Esophagus squamous epithelium (tissue), 5 donors: Measurements from ENCODE around the gene TXN2. TPM values are rescaled to one million over a fixed set of nuclear protein-coding genes. Genes with fewer than 3 reads are reported as not detected.
A peak's percentile ranks its signal among the peaks of the same experiment; 100 is the strongest.

Source experiments
- DNase-seq: peaks from one replicate; lab custom pipeline; 2025; lab: John Stamatoyannopoulos, UW
- H3K27ac ChIP-seq, 4 donors: fragments of 200-600 bp; sonication (generic); one replicate each; pipeline ENCODE4 v1.5.1; 2016 to 2019; ENCODE audit warnings: mild to moderate bottlenecking in 1 of 4
- H3K27me3 ChIP-seq, 4 donors: fragments of 200-600 bp; sonication (generic); 1 replicate in 3 of 4; 2 replicates in 1 of 4; pipeline versions ENCODE4 v1.5.1 to v1.6.0; 2017 to 2021; ENCODE audit warnings: antibody characterized with exemption in 1 of 4
- H3K36me3 ChIP-seq, 3 donors: fragments of 200-600 bp; sonication (generic); one replicate each; pipeline ENCODE4 v1.5.1; 2016 to 2019
- H3K4me1 ChIP-seq, 3 donors: fragments of 200-600 bp; sonication (generic); one replicate each; pipeline ENCODE4 v1.5.1; 2017 to 2019
- H3K4me3 ChIP-seq, 4 donors: fragments of 200-600 bp; sonication (generic); 1 replicate in 3 of 4; 2 replicates in 1 of 4; pipeline ENCODE4 v1.5.1; 2016 to 2019; ENCODE audit warnings: mild to moderate bottlenecking in 2 of 4, moderate library complexity in 1 of 4
- H3K9me3 ChIP-seq, 3 donors: fragments of 200-600 bp; sonication (generic); one replicate each; pipeline ENCODE4 v1.5.1; 2016 to 2019
- CTCF ChIP-seq, 6 experiments: fragments of 450-650 bp in 4 of 6; fragments of 200-600 bp in 2 of 6; sonication (generic) in 2 of 6; IDR thresholded peaks; one replicate each; pipeline ENCODE4 v1.5.1; 2016 to 2019; ENCODE audit warnings: antibody characterized with exemption in 6 of 6, mild to moderate bottlenecking in 4 of 6, moderate library complexity in 4 of 6
- POLR2A ChIP-seq, 4 donors: fragments of 450-650 bp; IDR thresholded peaks; one replicate each; pipeline ENCODE4 v1.6.1; 2017; ENCODE audit warnings: antibody characterized with exemption in 4 of 4, mild to moderate bottlenecking in 4 of 4, moderate library complexity in 3 of 4
- WGBS, 2 donors: methylation state at CpG; one replicate each; pipeline ENCODE4 v1.1.5; 2018; 5-methylcytosine and 5-hydroxymethylcytosine counted together
- intact Hi-C: fragments of 100-400 bp; cut with DNase I; formaldehyde crosslinking; loops from one replicate; pipeline ENCODE4 v1.15.0; 2022
- total RNA-seq, 4 donors: library from RNA; depleted of rRNA; stranded (reverse); fragments of >200 nt; gene quantifications; one replicate each; pipeline ENCODE4 v1.1.0, GENCODE V29; 2016
- donor health status: DM: yes; HTN: yes; CAD: no.

The TXN2 gene
- total RNA-seq, 4 donors from 2014 or later = 58.4 to 88.4 (median 72.3) TPM

GRCh38 chr22:36486619-36487384, 5.4 kb upstream of the TXN2 start:
- peaks cover 0 to 7% (median 6%) of the 10 kb centered on the region in 3 donors for H3K9me3 ChIP-seq
- no peaks in the 10 kb centered on the region for H3K27me3 ChIP-seq
- DNase-seq = no peak
- no peak overlapping the region for H3K4me3 ChIP-seq
- peaks cover 2 to 36% (median 4%) of the 10 kb centered on the region in 3 donors for H3K36me3 ChIP-seq
- H3K27ac ChIP-seq = no peak overlapping the region
- WGBS, 2 donors = 86 to 90% methylated on average over 10 to 12 of the region's 13 CpGs
- intact Hi-C loops = no loop called here
- peaks cover 7 to 21% (median 11%) of the 10 kb centered on the region in 3 donors for H3K4me1 ChIP-seq
- TF ChIP-seq POLR2A (IDR thresholded peaks at IDR 0.05) = no peak
- peak; percentile 43 to 64 (median 56) for TF ChIP-seq CTCF (IDR thresholded peaks at IDR 0.05)

- Histone ChIP-seq H3K4me1 (peaks cover 16 to 41% (median 18%) of the 10 kb centered on the region in 3 donors), H3K27ac (peak overlapping the region; percentile 96 to 99 (median 99)), H3K36me3 (peaks cover 7 to 42% (median 36%) of the 10 kb centered on the region in 3 donors), H3K27me3 (no peaks in the 10 kb centered on the region), H3K9me3 (no peaks in the 10 kb centered on the region), H3K4me3 (peak overlapping the region; percentile 46 to 81 (median 72))
- TF ChIP-seq CTCF (IDR thresholded peaks at IDR 0.05) (no peak), POLR2A (IDR thresholded peaks at IDR 0.05) (no peak)
- no peak for DNase-seq
- intact Hi-C loops = no loop called here
- 6 to 7% methylated on average over 9 of the region's 9 CpGs for WGBS, 2 donors
These were observed 473 bp downstream of the TXN2 start for GRCh38 chr22:36480941-36481392.

GRCh38 chr22:36478966-36479365, 2.5 kb downstream of the TXN2 start:
- no peak for DNase-seq
- intact Hi-C loops = no loop called here
- H3K4me3 ChIP-seq = no peak overlapping the region
- H3K9me3 ChIP-seq = no peaks in the 10 kb centered on the region
- no peak overlapping the region for H3K27ac ChIP-seq
- no peak for TF ChIP-seq CTCF (IDR thresholded peaks at IDR 0.05)
- TF ChIP-seq POLR2A (IDR thresholded peaks at IDR 0.05) = no peak
- peaks cover 13 to 62% (median 46%) of the 10 kb centered on the region in 3 donors for H3K36me3 ChIP-seq
- no peaks in the 10 kb centered on the region for H3K27me3 ChIP-seq
- WGBS, 2 donors = 96 to 97% methylated on average over 4 of the region's 4 CpGs
- H3K4me1 ChIP-seq = peaks cover 15 to 36% (median 16%) of the 10 kb centered on the region in 3 donors

GRCh38 chr22:36475341-36475740, 6.1 kb downstream of the TXN2 start:
- intact Hi-C loops = no loop called here
- 96% methylated on average over 6 of the region's 6 CpGs for WGBS, 2 donors
- DNase-seq = no peak
- Histone ChIP-seq H3K36me3 (peaks cover 13 to 94% (median 52%) of the 10 kb centered on the region in 3 donors), H3K27ac (peak overlapping the region in 1 of 4 donors; percentile 88), H3K4me1 (peaks cover 5 to 42% (median 13%) of the 10 kb centered on the region in 3 donors), H3K9me3 (no peaks in the 10 kb centered on the region), H3K27me3 (no peaks in the 10 kb centered on the region), H3K4me3 (no peak overlapping the region)
- TF ChIP-seq CTCF (IDR thresholded peaks at IDR 0.05) (no peak), POLR2A (IDR thresholded peaks at IDR 0.05) (no peak)

- Histone ChIP-seq H3K4me3 (no peak overlapping the region), H3K9me3 (no peaks in the 10 kb centered on the region), H3K36me3 (peaks cover 6 to 82% (median 32%) of the 10 kb centered on the region in 3 donors), H3K27me3 (no peaks in the 10 kb centered on the region), H3K4me1 (peaks cover 11 to 56% (median 22%) of the 10 kb centered on the region in 3 donors), H3K27ac (peak overlapping the region; percentile 61 to 88 (median 86))
- 63 to 81% methylated on average over 7 to 12 of the region's 13 CpGs for WGBS, 2 donors
- no peak for DNase-seq
- intact Hi-C loops = loop anchor here (5.0 kb wide), 1 partner anchor 165 kb away; no protein-coding TSS in a partner anchor
- TF ChIP-seq CTCF (IDR thresholded peaks at IDR 0.05) (no peak), POLR2A (IDR thresholded peaks at IDR 0.05) (no peak)
These were observed 8.8 kb downstream of the TXN2 start for GRCh38 chr22:36472689-36473088.
